Liver (tissue), 9 donors: ENCODE results near the gene LRMDA. TPM values are rescaled to one million over a fixed set of nuclear protein-coding genes. Genes with fewer than 3 reads are reported as not detected.

Experiments
- DNase-seq: peaks from one replicate; pipeline ENCODE4 v3.0.0-alpha.2; 2017; ENCODE audit warnings: low spot score
- H3K27ac ChIP-seq, 2 donors: one replicate each; pipeline ENCODE4 v1.7.0; 2013; ENCODE audit warnings: inconsistent platforms in 2 of 2, low read length in 2 of 2, control low read depth in 1 of 2, low read depth in 1 of 2, mild to moderate bottlenecking in 1 of 2
- H3K27me3 ChIP-seq, 4 donors: one replicate each; pipeline versions ENCODE4 v1.6.1 to v1.7.0; 2013; ENCODE audit warnings: low read length in 3 of 4, inconsistent platforms in 1 of 4, mild to moderate bottlenecking in 1 of 4, moderate library complexity in 1 of 4; ENCODE audit not compliant: control insufficient read depth in 4 of 4, insufficient read depth in 4 of 4
- H3K36me3 ChIP-seq, 4 donors: one replicate each; pipeline versions ENCODE4 v1.6.1 to v1.7.0; 2013; ENCODE audit warnings: low read length in 3 of 4, mild to moderate bottlenecking in 3 of 4, low read depth in 1 of 4, moderate library complexity in 1 of 4; ENCODE audit not compliant: control insufficient read depth in 4 of 4, insufficient read depth in 3 of 4
- H3K4me1 ChIP-seq, 4 donors: one replicate each; pipeline versions ENCODE4 v1.6.1 to v1.7.0; 2013; ENCODE audit warnings: low read length in 3 of 4, mild to moderate bottlenecking in 3 of 4, moderate library complexity in 1 of 4; ENCODE audit not compliant: control insufficient read depth in 4 of 4, insufficient read depth in 4 of 4
- H3K4me3 ChIP-seq, 3 donors: one replicate each; pipeline versions ENCODE4 v1.6.1 to v1.7.0; 2013; ENCODE audit warnings: low read length in 3 of 3, control low read depth in 1 of 3, low read depth in 1 of 3, mild to moderate bottlenecking in 1 of 3
- H3K9ac ChIP-seq, 2 donors: one replicate each; pipeline ENCODE4 v1.7.0; 2013; ENCODE audit warnings: low read length in 2 of 2, mild to moderate bottlenecking in 2 of 2, moderate library complexity in 2 of 2, control low read depth in 1 of 2, low read depth in 1 of 2
- H3K9me3 ChIP-seq, 4 donors: one replicate each; pipeline versions ENCODE4 v1.6.1 to v1.7.0; 2013; ENCODE audit warnings: low read length in 3 of 4; ENCODE audit not compliant: control insufficient read depth in 4 of 4
- ATF3 ChIP-seq: IDR thresholded peaks from 2 replicates; pipeline ENCODE4 v1.6.1; 2016; ENCODE audit warnings: antibody characterized with exemption
- CTCF ChIP-seq: fragments of 150-350 bp; IDR thresholded peaks from 2 replicates; pipeline ENCODE4 v1.5.1; 2017; ENCODE audit warnings: improper control_type of control experiment, low read depth, low read length; ENCODE audit not compliant: missing input control
- FOXA2 ChIP-seq: IDR thresholded peaks from 2 replicates; pipeline ENCODE4 v1.6.1; 2016; ENCODE audit warnings: antibody characterized with exemption
- GABPA ChIP-seq, 2 donors: IDR thresholded peaks in 1 of 2; conservative IDR thresholded peaks in 1 of 2; 2 replicates each; pipeline ENCODE4 v1.6.1; 2016; ENCODE audit warnings: antibody characterized with exemption in 2 of 2, mild to moderate bottlenecking in 1 of 2, moderate library complexity in 1 of 2
- HNF4A ChIP-seq, 2 donors: conservative IDR thresholded peaks; 2 replicates each; pipeline ENCODE4 v1.6.1; 2016; ENCODE audit warnings: antibody characterized with exemption in 2 of 2, mild to moderate bottlenecking in 2 of 2
- HNF4G ChIP-seq: IDR thresholded peaks from 2 replicates; pipeline ENCODE4 v1.6.1; 2016; ENCODE audit warnings: antibody characterized with exemption
- JUND ChIP-seq, 2 donors: IDR thresholded peaks; 2 replicates each; pipeline ENCODE4 v1.6.1; 2016; ENCODE audit warnings: antibody characterized with exemption in 2 of 2
- NR2F2 ChIP-seq: IDR thresholded peaks from 2 replicates; pipeline ENCODE4 v1.6.1; 2016; ENCODE audit warnings: antibody characterized with exemption
- RAD21 ChIP-seq, 2 donors: IDR thresholded peaks; 2 replicates each; pipeline ENCODE4 v1.6.1; 2016; ENCODE audit warnings: antibody characterized with exemption in 2 of 2, mild to moderate bottlenecking in 2 of 2
- REST ChIP-seq: IDR thresholded peaks from 2 replicates; pipeline ENCODE4 v1.6.1; 2016; ENCODE audit warnings: antibody characterized with exemption, mild to moderate bottlenecking
- RXRA ChIP-seq, 2 donors: IDR thresholded peaks; 2 replicates each; pipeline ENCODE4 v1.6.1; 2017 to 2018; ENCODE audit warnings: antibody characterized with exemption in 2 of 2, mild to moderate bottlenecking in 1 of 2
- SP1 ChIP-seq: IDR thresholded peaks from 2 replicates; pipeline ENCODE4 v1.6.1; 2018; ENCODE audit warnings: antibody characterized with exemption, mild to moderate bottlenecking
- TAF1 ChIP-seq: conservative IDR thresholded peaks from 2 replicates; pipeline ENCODE4 v1.6.1; 2016; ENCODE audit warnings: antibody characterized with exemption, mild to moderate bottlenecking
- YY1 ChIP-seq: IDR thresholded peaks from 2 replicates; pipeline ENCODE4 v1.6.1; 2016; ENCODE audit warnings: antibody characterized with exemption, mild to moderate bottlenecking
- ZBTB33 ChIP-seq: IDR thresholded peaks from 2 replicates; pipeline ENCODE4 v1.6.1; 2016; ENCODE audit warnings: antibody characterized with exemption
- WGBS: extraction: QIAGEN DNeasy Blood & Tissue Kit; methylation state at CpG from one replicate; pipeline ENCODE4 v1.1.7; 2013; 5-methylcytosine and 5-hydroxymethylcytosine counted together
- polyA plus RNA-seq, 2 donors: library from polyadenylated mRNA; stranded (reverse) in 1 of 2; unstranded in 1 of 2; fragments of 200-250 nt in 1 of 2; fragments of >200 nt in 1 of 2; fragmentation: Nextera tagmentation in 1 of 2; extraction: Ambion mirVana in 1 of 2; gene quantifications; one replicate each; pipeline versions ENCODE4 v1.2.1 to v1.2.3, GENCODE V29; 2013 to 2015
- total RNA-seq, 2 donors: library from RNA; depleted of rRNA; stranded (reverse); fragments of >200 nt; gene quantifications; one replicate each; pipeline ENCODE4 v1.2.3, GENCODE V29; 2014
- donor health status: healthy.
- donor health status: healthy.
- donor health status: healthy.
- donor health status: healthy.
- donor health status: healthy.

The LRMDA gene
- total and polyA plus RNA-seq, 4 donors: 7.9 to 15.8 (median 11.3) TPM

- Histone ChIP-seq H3K9me3 (peaks cover 0 to 1% (median 0%) of the 10 kb centered on the region in 4 donors), H3K4me3 (no peak overlapping the region), H3K4me1 (no peaks in the 10 kb centered on the region), H3K27ac (no peak overlapping the region), H3K9ac (no peak overlapping the region), H3K27me3 (no peaks in the 10 kb centered on the region), H3K36me3 (no peaks in the 10 kb centered on the region)
- DNase-seq: no peak
- 94% methylated on average over 5 of the region's 5 CpGs for WGBS
- TF ChIP-seq TAF1: no peak
- TF ChIP-seq HNF4A (conservative IDR thresholded peaks at IDR 0.05): no peak
- TF ChIP-seq RAD21 (IDR thresholded peaks at IDR 0.05): no peak
- TF ChIP-seq CTCF: no peak
- no peak for TF ChIP-seq HNF4G
- no peak for TF ChIP-seq SP1
- TF ChIP-seq NR2F2: no peak
- TF ChIP-seq YY1: no peak
- no peak for TF ChIP-seq JUND (IDR thresholded peaks at IDR 0.05)
- no peak for TF ChIP-seq REST
- no peak for TF ChIP-seq GABPA (IDR thresholded peaks at IDR 0.05 in 1 of 2, conservative IDR thresholded peaks at IDR 0.05 in 1 of 2)
- TF ChIP-seq RXRA (IDR thresholded peaks at IDR 0.05): no peak
- no peak for TF ChIP-seq ATF3
- TF ChIP-seq ZBTB33: no peak
Measured at GRCh38 chr10:76268530-76268929, 837.1 kb downstream of the LRMDA start.

GRCh38 chr10:76268954-76269353, 837.5 kb downstream of the LRMDA start:
- H3K4me1 ChIP-seq: no peaks in the 10 kb centered on the region
- WGBS: 89% methylated on average over 5 of the region's 5 CpGs
- TF ChIP-seq RAD21 (IDR thresholded peaks at IDR 0.05) (no peak), GABPA (IDR thresholded peaks at IDR 0.05 in 1 of 2, conservative IDR thresholded peaks at IDR 0.05 in 1 of 2) (no peak), CTCF (no peak), REST (no peak), FOXA2 (no peak), ATF3 (no peak), RXRA (IDR thresholded peaks at IDR 0.05) (no peak), ZBTB33 (no peak), SP1 (no peak), JUND (IDR thresholded peaks at IDR 0.05) (no peak), TAF1 (no peak)

More at GRCh38 chr10:76268954-76269353, 837.5 kb downstream of the LRMDA start:
- Histone ChIP-seq H3K36me3 (no peaks in the 10 kb centered on the region), H3K9ac (no peak overlapping the region), H3K27me3 (no peaks in the 10 kb centered on the region), H3K9me3 (peaks cover 0 to 3% (median 0%) of the 10 kb centered on the region in 4 donors), H3K27ac (no peak overlapping the region), H3K4me3 (no peak overlapping the region)
- no peak for DNase-seq
